ENCODE results near the gene COPS7A. TPM values are rescaled to one million over a fixed set of nuclear protein-coding genes. Genes with fewer than 3 reads are reported as not detected.

The COPS7A gene
- total RNA-seq, 1 experiment from 2014 or later, result 34.1 TPM

- Histone ChIP-seq H3K4me3 (peak overlapping the region; percentile 78), H3K36me3 (no peaks in the 10 kb centered on the region), H3K27me3 (no peaks in the 10 kb centered on the region), H3K9me3 (replicated peaks) (no peaks in the 10 kb centered on the region), H3K4me1 (peaks cover 26% of the 10 kb centered on the region), H3K27ac (no peak overlapping the region)
- peak; percentile 31 to 36 for DNase-seq
Measured at GRCh38 chr12:6767353-6768319, 43.8 kb downstream of the COPS7A start.

DNA sequence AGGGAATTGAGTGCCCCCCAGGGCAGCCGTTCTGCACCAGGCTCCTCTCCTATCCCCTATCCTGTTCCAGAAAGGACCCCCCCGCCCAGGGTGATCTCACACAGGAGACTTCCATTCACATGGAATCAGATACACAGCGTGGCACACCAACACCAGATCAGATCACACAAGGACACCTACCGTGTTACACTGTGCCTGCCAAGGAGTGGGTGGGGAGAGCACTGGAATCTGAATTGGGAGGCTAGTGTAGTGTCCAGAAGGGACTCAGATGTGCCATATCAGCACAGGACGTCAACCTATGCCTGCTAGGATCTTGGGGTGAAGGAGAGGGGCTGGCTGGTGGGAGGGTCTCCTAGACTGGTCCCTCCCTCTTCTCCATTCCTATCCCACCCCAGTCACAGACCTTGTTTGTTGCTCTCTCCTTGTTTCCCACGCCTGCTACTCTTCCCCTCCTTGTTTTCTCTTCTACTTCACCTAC, 44.6 kb downstream of the COPS7A start:
- H3K9me3 ChIP-seq (replicated peaks), result no peaks in the 10 kb centered on the region
- H3K4me1 ChIP-seq, result peaks cover 21% of the 10 kb centered on the region
- no peak overlapping the region for H3K27ac ChIP-seq
- DNase-seq, result no peak
- no peaks in the 10 kb centered on the region for H3K36me3 ChIP-seq
- H3K27me3 ChIP-seq, result no peaks in the 10 kb centered on the region
- H3K4me3 ChIP-seq, result no peak overlapping the region

- peak; percentile 47 to 48 for DNase-seq
- Histone ChIP-seq H3K4me1 (peaks cover 16% of the 10 kb centered on the region), H3K4me3 (no peak overlapping the region), H3K27me3 (no peaks in the 10 kb centered on the region), H3K9me3 (replicated peaks) (no peaks in the 10 kb centered on the region), H3K36me3 (no peaks in the 10 kb centered on the region), H3K27ac (no peak overlapping the region)
Measured at GRCh38 chr12:6768990-6769389, 45.1 kb downstream of the COPS7A start.

GRCh38 chr12:6769666-6770065, 45.8 kb downstream of the COPS7A start:
- Histone ChIP-seq H3K9me3 (replicated peaks) (no peaks in the 10 kb centered on the region), H3K4me3 (no peak overlapping the region), H3K36me3 (no peaks in the 10 kb centered on the region), H3K27me3 (no peaks in the 10 kb centered on the region), H3K4me1 (peaks cover 15% of the 10 kb centered on the region), H3K27ac (no peak overlapping the region)
- DNase-seq, result no peak

DNA sequence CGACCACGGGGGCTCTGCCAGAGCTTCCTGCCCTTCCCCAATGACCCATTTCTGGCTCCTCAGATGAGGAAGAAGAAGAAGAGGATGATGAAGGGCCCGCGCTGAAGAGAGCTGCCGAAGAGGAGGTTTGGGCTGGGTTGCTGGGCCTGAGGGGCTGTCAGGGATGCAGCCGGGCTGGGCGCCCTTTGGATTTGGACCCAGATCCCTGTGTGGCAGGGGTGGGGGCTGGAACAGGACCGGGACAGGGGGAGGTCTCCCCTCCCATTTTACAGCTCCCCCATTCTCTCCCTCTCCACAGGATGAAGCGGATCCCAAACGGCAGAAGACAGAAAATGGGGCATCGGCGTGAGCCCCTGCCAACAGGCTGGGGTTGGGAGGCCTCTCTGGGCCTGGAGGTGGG, 46.2 kb downstream of the COPS7A start:
- no peak overlapping the region for H3K4me3 ChIP-seq
- H3K36me3 ChIP-seq, result no peaks in the 10 kb centered on the region
- peaks cover 10% of the 10 kb centered on the region for H3K4me1 ChIP-seq
- DNase-seq, result no peak
- H3K27me3 ChIP-seq, result no peaks in the 10 kb centered on the region
- no peaks in the 10 kb centered on the region for H3K9me3 ChIP-seq (replicated peaks)
- H3K27ac ChIP-seq, result no peak overlapping the region

DNA sequence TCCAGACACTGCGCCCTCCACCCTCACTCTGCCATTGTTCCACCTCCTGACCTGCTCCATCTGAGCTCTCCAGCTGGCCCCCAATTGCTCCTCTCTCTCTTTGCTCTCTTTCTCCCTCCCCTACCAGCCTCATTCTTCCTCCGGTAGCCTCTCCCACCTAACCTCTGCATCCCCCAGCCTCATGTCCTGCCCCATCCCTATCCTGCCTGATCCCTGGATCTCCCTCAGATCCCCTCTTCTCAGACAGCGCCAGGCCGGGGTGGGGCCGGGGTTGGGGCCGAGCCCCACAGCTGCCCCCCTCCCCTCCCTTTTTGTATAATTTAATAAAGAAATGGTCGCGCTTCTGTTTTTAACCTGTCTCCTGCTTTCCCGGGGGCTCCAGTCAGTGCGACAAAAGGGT, 46.8 kb downstream of the COPS7A start:
- no peaks in the 10 kb centered on the region for H3K36me3 ChIP-seq
- no peak overlapping the region for H3K27ac ChIP-seq
- H3K9me3 ChIP-seq (replicated peaks), result no peaks in the 10 kb centered on the region
- H3K4me3 ChIP-seq, result no peak overlapping the region
- no peak for DNase-seq
- peaks cover 8% of the 10 kb centered on the region; the same call in 1 of the 2 replicates for H3K4me1 ChIP-seq
- no peaks in the 10 kb centered on the region for H3K27me3 ChIP-seq

DNA sequence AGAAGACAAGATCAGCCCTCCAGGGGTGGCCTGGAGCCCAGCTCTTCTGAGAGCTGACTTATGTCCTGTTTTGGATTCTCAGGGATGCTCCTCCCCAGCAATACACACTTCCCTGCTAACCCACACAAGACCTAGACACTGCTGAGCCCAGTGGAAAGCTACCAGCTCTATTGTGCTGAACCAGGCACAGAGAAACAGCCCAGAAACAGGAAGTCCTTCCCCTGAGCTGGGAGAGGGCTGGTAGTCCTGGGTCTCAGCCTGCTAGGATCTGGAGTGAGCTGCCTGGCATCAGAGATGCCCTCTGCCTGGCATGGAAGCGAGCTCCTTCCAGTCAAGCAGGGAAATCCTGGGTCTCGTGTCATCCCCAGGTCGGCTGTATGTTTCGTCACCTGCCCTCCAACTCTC, 47.2 kb downstream of the COPS7A start:
- Histone ChIP-seq H3K4me1 (peaks cover 8% of the 10 kb centered on the region; the same call in 1 of the 2 replicates), H3K27ac (no peak overlapping the region)
- no peak for DNase-seq

GRCh38 chr12:6771509-6772330, 47.9 kb downstream of the COPS7A start:
- H3K27ac ChIP-seq, result no peak overlapping the region
- DNase-seq, result no peak
- no peaks in the 10 kb centered on the region for H3K9me3 ChIP-seq (replicated peaks)
- no peaks in the 10 kb centered on the region for H3K27me3 ChIP-seq
- no peak overlapping the region for H3K4me3 ChIP-seq
- H3K36me3 ChIP-seq, result no peaks in the 10 kb centered on the region
- peaks cover 8% of the 10 kb centered on the region; the same call in 1 of the 2 replicates for H3K4me1 ChIP-seq

More for the DNA sequence above, 47.2 kb downstream of the COPS7A start:
- no peaks in the 10 kb centered on the region for H3K27me3 ChIP-seq
- no peak overlapping the region for H3K4me3 ChIP-seq
- H3K9me3 ChIP-seq (replicated peaks), result no peaks in the 10 kb centered on the region
- H3K36me3 ChIP-seq, result no peaks in the 10 kb centered on the region

GRCh38 chr12:6772331-6772695, 48.5 kb downstream of the COPS7A start, which contains the start of gene LAG3:
Gene LAG3 (plus strand): TSS chr12:6772520. CDS start chr12:6772853, 333 bp downstream.
- no peaks in the 10 kb centered on the region for H3K36me3 ChIP-seq
- no peak within 1 kb of the TSS for H3K27ac ChIP-seq
- DNase-seq, result no peak
- H3K9me3 ChIP-seq (replicated peaks), result no peaks in the 10 kb centered on the region
- no peak within 1 kb of the TSS for H3K4me3 ChIP-seq
- no peaks in the 10 kb centered on the region for H3K27me3 ChIP-seq
- peaks cover 8% of the 10 kb centered on the region; the same call in 1 of the 2 replicates for H3K4me1 ChIP-seq

DNA sequence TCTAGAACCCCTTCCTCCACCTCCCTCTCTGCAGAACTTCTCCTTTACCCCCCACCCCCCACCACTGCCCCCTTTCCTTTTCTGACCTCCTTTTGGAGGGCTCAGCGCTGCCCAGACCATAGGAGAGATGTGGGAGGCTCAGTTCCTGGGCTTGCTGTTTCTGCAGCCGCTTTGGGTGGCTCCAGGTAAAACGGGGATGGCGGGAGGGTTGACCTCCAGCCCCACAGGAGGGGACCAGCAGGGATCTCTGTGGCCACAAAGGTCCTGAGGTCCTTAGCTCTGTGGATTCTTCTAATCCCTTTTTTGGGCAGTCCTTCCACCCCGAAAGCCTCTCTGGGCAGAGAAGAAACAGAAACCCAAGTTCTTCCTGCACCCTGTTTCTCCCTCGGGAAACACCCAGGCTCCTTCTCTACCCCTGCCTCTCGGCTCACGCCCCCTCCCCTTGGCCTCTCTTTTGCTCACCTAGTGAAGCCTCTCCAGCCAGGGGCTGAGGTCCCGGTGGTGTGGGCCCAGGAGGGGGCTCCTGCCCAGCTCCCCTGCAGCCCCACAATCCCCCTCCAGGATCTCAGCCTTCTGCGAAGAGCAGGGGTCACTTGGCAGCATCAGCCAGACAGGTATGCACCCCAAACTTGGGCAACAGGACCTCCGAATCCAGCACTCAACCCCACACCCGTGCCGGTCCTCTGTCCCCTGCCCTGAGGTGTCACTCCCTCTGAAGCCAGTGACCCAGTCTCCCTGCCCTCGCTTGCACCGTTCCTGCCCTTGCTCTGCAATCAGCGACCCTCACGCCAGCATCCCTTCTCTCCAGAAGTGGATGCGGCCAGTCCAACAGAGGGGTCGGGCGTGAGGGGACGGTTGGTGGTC, 49.1 kb downstream of the COPS7A start:
- no peak overlapping the region for H3K27ac ChIP-seq
- no peak overlapping the region for H3K4me3 ChIP-seq
- H3K4me1 ChIP-seq, result peaks cover 5% of the 10 kb centered on the region; the same call in 1 of the 2 replicates
- no peak for DNase-seq
- no peaks in the 10 kb centered on the region for H3K9me3 ChIP-seq (replicated peaks)
- no peaks in the 10 kb centered on the region for H3K36me3 ChIP-seq
- H3K27me3 ChIP-seq, result no peaks in the 10 kb centered on the region

DNA sequence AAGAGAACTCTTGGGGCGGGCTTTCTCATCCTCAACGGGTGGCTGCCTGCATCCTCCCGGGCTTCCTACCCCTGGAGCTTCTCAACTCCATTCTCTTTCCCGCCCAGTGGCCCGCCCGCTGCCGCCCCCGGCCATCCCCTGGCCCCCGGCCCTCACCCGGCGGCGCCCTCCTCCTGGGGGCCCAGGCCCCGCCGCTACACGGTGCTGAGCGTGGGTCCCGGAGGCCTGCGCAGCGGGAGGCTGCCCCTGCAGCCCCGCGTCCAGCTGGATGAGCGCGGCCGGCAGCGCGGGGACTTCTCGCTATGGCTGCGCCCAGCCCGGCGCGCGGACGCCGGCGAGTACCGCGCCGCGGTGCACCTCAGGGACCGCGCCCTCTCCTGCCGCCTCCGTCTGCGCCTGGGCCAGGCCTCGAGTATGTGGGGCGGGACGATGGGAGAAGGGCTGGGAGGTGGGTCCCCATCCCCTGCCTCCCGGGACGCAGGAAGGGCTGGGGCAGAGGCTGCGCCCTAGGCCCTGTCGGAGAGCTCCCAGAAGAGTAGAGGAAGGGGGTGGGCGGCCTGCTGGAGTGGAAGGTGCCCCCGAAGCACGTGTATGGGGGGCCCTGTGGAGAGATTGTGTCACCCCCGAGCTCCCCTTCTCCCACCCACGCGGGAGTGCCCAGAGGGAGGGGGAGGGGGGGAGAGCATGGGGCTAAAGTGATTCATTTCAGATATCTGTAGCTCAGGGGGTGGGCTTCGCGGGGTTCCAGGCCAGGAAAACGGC, 49.9 kb downstream of the COPS7A start:
- Histone ChIP-seq H3K9me3 (replicated peaks) (no peaks in the 10 kb centered on the region), H3K4me1 (0 out of 2 replicates have a peak, but pooled peaks cover 5% of the 10 kb centered on the region), H3K27me3 (no peaks in the 10 kb centered on the region), H3K4me3 (no peak overlapping the region), H3K36me3 (no peaks in the 10 kb centered on the region), H3K27ac (no peak overlapping the region)
- no peak for DNase-seq

DNA sequence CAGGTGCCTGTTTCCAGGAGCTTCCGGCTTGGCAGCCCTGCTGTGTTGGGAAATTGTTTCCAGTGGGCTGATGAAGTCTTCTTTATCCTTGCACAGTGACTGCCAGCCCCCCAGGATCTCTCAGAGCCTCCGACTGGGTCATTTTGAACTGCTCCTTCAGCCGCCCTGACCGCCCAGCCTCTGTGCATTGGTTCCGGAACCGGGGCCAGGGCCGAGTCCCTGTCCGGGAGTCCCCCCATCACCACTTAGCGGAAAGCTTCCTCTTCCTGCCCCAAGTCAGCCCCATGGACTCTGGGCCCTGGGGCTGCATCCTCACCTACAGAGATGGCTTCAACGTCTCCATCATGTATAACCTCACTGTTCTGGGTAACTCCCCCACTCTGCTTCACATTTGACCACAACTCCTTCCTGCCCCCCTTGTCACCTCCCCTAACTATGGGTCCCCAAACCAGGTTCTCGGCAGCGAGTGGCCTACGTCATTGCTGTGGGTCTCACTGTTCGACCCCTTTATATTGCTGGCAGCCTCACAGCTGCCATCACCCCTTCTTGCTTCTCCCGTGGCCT, 50.7 kb downstream of the COPS7A start:
- Histone ChIP-seq H3K36me3 (no peaks in the 10 kb centered on the region), H3K27ac (no peak overlapping the region), H3K27me3 (no peaks in the 10 kb centered on the region), H3K4me3 (no peak overlapping the region), H3K9me3 (replicated peaks) (no peaks in the 10 kb centered on the region), H3K4me1 (0 out of 2 replicates have a peak, but pooled peaks cover 4% of the 10 kb centered on the region)
- DNase-seq, result no peak

Data from SJCRH30 (cell line).